Ishikawa (cell line): ENCODE data around the gene CLCA1.

Experiments
- RAD21 ChIP-seq: IDR thresholded peaks from 2 replicates; pipeline ENCODE4 v1.6.1; 2012; ENCODE audit warnings: low read depth
- TCF12 ChIP-seq: IDR thresholded peaks from 2 replicates; pipeline ENCODE4 v1.6.1; 2012; ENCODE audit warnings: low read depth
- YY1 ChIP-seq: IDR thresholded peaks from 2 replicates; pipeline ENCODE4 v1.6.1; 2012; ENCODE audit warnings: low read depth

GRCh38 chr1:86429122-86429725 lies 39.5 kb upstream of the CLCA1 start:
- no peak for TF ChIP-seq TCF12
- TF ChIP-seq YY1 = no peak
- no peak for TF ChIP-seq RAD21
